Neuronal stem cell (in vitro differentiated cells): ENCODE measurements around the gene RCOR3.

ENCODE experiments used
- DNase-seq: peaks from one replicate; pipeline ENCODE4 v3.0.0-alpha.2; 2013; ENCODE audit warnings: low spot score
- H2AFZ ChIP-seq: one replicate; pipeline ENCODE4 v1.6.1; 2013; ENCODE audit warnings: mild to moderate bottlenecking, low read length, inconsistent platforms
- H2AK5ac ChIP-seq: 2 replicates; pipeline ENCODE4 v1.6.1; 2013; ENCODE audit warnings: low read depth, mild to moderate bottlenecking, inconsistent platforms, low read length, moderate library complexity, mixed read lengths
- H2BK120ac ChIP-seq: 2 replicates; pipeline ENCODE4 v1.6.1; 2013; ENCODE audit warnings: low read depth, mild to moderate bottlenecking, inconsistent platforms, low read length, moderate library complexity, mixed read lengths
- H2BK12ac ChIP-seq: one replicate; pipeline ENCODE4 v1.6.1; 2013; ENCODE audit warnings: low read length, inconsistent platforms
- H2BK15ac ChIP-seq: 2 replicates; pipeline ENCODE4 v1.6.1; 2013; ENCODE audit warnings: mild to moderate bottlenecking, low read length, inconsistent platforms, mixed read lengths
- H2BK5ac ChIP-seq: one replicate; pipeline ENCODE4 v1.6.1; 2013; ENCODE audit warnings: inconsistent platforms, mild to moderate bottlenecking, low read length, moderate library complexity
- H3K14ac ChIP-seq: one replicate; pipeline ENCODE4 v1.6.1; 2013; ENCODE audit warnings: low read length, inconsistent platforms
- H3K18ac ChIP-seq: 2 replicates; pipeline ENCODE4 v1.6.1; 2013; ENCODE audit warnings: low read length, inconsistent platforms
- H3K23ac ChIP-seq: 2 replicates; pipeline ENCODE4 v1.6.1; 2013; ENCODE audit warnings: low read depth, mild to moderate bottlenecking, mixed read lengths, low read length, inconsistent platforms; ENCODE audit not compliant: poor library complexity
- H3K27ac ChIP-seq: replicated peaks from 3 replicates; pipeline ENCODE4 v1.5.1; 2013; ENCODE audit warnings: low read length, inconsistent platforms
- H3K27me3 ChIP-seq, 3 experiments: 2 replicates each; pipeline ENCODE4 v1.6.1; 2013; ENCODE audit warnings: low read length in 3 of 3, mild to moderate bottlenecking in 2 of 3, inconsistent platforms in 1 of 3, low read depth in 1 of 3, mixed read lengths in 1 of 3, moderate library complexity in 1 of 3; ENCODE audit not compliant: control insufficient read depth in 3 of 3, insufficient read depth in 3 of 3
- H3K36me3 ChIP-seq, 2 donors: replicated peaks in 1 of 2; 2 replicates each; pipeline ENCODE4 v1.6.1; 2013; ENCODE audit warnings: low read length in 2 of 2; ENCODE audit not compliant: control insufficient read depth in 2 of 2, insufficient read depth in 2 of 2
- H3K4ac ChIP-seq: 2 replicates; pipeline ENCODE4 v1.6.1; 2013; ENCODE audit warnings: inconsistent platforms, mild to moderate bottlenecking, low read length, moderate library complexity
- H3K4me1 ChIP-seq, 2 donors: 1 replicate in 1 of 2; 2 replicates in 1 of 2; pipeline ENCODE4 v1.6.1; 2013; ENCODE audit warnings: low read length in 2 of 2, low read depth in 1 of 2; ENCODE audit not compliant: control insufficient read depth in 2 of 2, insufficient read depth in 1 of 2
- H3K4me2 ChIP-seq: one replicate; pipeline ENCODE4 v1.6.1; 2013; ENCODE audit warnings: mild to moderate bottlenecking, low read length, inconsistent platforms; ENCODE audit not compliant: insufficient read depth, poor library complexity, severe bottlenecking
- H3K4me3 ChIP-seq, 2 donors: 2 replicates each; pipeline ENCODE4 v1.5.1; 2013; ENCODE audit warnings: low read length in 2 of 2, mild to moderate bottlenecking in 2 of 2, inconsistent platforms in 1 of 2, moderate library complexity in 1 of 2
- H3K79me1 ChIP-seq: one replicate; pipeline ENCODE4 v1.6.1; 2013; ENCODE audit warnings: low read depth, mild to moderate bottlenecking, inconsistent platforms, low read length, moderate library complexity
- H3K9ac ChIP-seq: one replicate; pipeline ENCODE4 v1.6.1; 2013; ENCODE audit warnings: mild to moderate bottlenecking, low read depth, low read length, inconsistent platforms; ENCODE audit not compliant: poor library complexity
- H3K9me3 ChIP-seq, 2 donors: replicated peaks in 1 of 2; 2 replicates each; pipeline versions ENCODE3 to v1.6.1; 2013; ENCODE audit warnings: low read length in 2 of 2, mild to moderate bottlenecking in 2 of 2, inconsistent platforms in 1 of 2, low read depth in 1 of 2, mixed read lengths in 1 of 2, moderate library complexity in 1 of 2; ENCODE audit not compliant: control insufficient read depth in 2 of 2, insufficient read depth in 1 of 2
- H4K8ac ChIP-seq: one replicate; pipeline ENCODE4 v1.6.1; 2013; ENCODE audit warnings: low read depth, mild to moderate bottlenecking, inconsistent platforms, low read length, moderate library complexity
- H4K91ac ChIP-seq: one replicate; pipeline ENCODE4 v1.6.1; 2013; ENCODE audit warnings: low read length, low read depth, mild to moderate bottlenecking, inconsistent platforms; ENCODE audit not compliant: poor library complexity
- WGBS, 2 donors: extraction: QIAGEN DNeasy Blood & Tissue Kit; methylation state at CpG; one replicate each; pipeline ENCODE4 v1.1.7; 2013; ENCODE audit warnings: missing lambda C conversion rate in 2 of 2, mixed read lengths in 1 of 2; ENCODE audit not compliant: insufficient read length in 2 of 2, insufficient replicate concordance in 1 of 2; ENCODE audit errors: extremely low coverage in 2 of 2; 5-methylcytosine and 5-hydroxymethylcytosine counted together

Gene RCOR3

GRCh38 chr1:211335522-211336157 is 76.5 kb downstream of the RCOR3 start:
- DNase-seq = no peak
- no peaks in the 10 kb centered on the region for H3K27me3 ChIP-seq
- H3K36me3 ChIP-seq = no peaks in the 10 kb centered on the region
- H2BK15ac ChIP-seq = no peak overlapping the region
- H2BK5ac ChIP-seq = no peak overlapping the region
- no CpG with 5 or more reads among the region's 3 CpGs for WGBS, 2 donors
- no peak overlapping the region for H3K18ac ChIP-seq
- H2BK120ac ChIP-seq = no peak overlapping the region
- peaks cover 0 to 5% of the 10 kb centered on the region in 2 donors for H3K4me1 ChIP-seq
- no peak overlapping the region for H4K8ac ChIP-seq
- no peak overlapping the region for H3K4ac ChIP-seq
- no peak overlapping the region for H4K91ac ChIP-seq
- no peak overlapping the region for H3K27ac ChIP-seq
- no peak overlapping the region for H2AFZ ChIP-seq
- H3K23ac ChIP-seq = no peak overlapping the region
- H2BK12ac ChIP-seq = no peak overlapping the region
- no peak overlapping the region for H3K4me2 ChIP-seq
- H3K9ac ChIP-seq = no peak overlapping the region
- H3K14ac ChIP-seq = no peak overlapping the region
- H3K4me3 ChIP-seq = no peak overlapping the region
- H2AK5ac ChIP-seq = no peak overlapping the region
- no peaks in the 10 kb centered on the region for H3K9me3 ChIP-seq
- peaks cover 4% of the 10 kb centered on the region for H3K79me1 ChIP-seq

DNA sequence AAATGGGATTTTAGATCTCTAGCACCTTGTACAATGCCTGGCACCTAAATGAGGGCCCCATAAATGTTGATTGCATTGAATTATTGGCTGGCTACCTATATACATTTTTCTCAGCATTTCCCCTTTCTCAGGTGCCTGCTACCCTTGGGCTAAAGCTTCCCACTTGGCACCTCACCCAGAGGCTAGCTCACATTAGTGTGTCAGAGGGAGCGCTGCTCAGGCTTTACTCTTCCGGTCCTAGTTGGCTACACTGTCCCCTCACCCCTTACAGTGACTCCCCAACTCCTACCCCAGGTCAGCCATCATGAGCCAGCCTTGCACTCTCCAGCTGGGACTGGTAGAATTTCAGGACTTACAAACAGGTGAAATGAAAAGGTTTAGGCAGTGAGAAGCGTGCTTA is 77.0 kb downstream of the RCOR3 start:
- Histone ChIP-seq H3K4me1 (peaks cover 0 to 5% of the 10 kb centered on the region in 2 donors), H2BK5ac (no peak overlapping the region), H3K27ac (no peak overlapping the region), H3K9ac (no peak overlapping the region), H3K79me1 (peaks cover 8% of the 10 kb centered on the region), H3K27me3 (no peaks in the 10 kb centered on the region), H2AFZ (no peak overlapping the region), H2BK12ac (no peak overlapping the region), H3K14ac (no peak overlapping the region), H3K23ac (no peak overlapping the region), H3K18ac (no peak overlapping the region), H2BK15ac (no peak overlapping the region), H3K4me2 (no peak overlapping the region), H3K36me3 (no peaks in the 10 kb centered on the region), H4K91ac (no peak overlapping the region), H2AK5ac (no peak overlapping the region), H4K8ac (no peak overlapping the region), H2BK120ac (no peak overlapping the region), H3K4me3 (no peak overlapping the region), H3K9me3 (no peaks in the 10 kb centered on the region), H3K4ac (no peak overlapping the region)
- WGBS, 2 donors = no CpG with 5 or more reads among the region's 3 CpGs
- no peak for DNase-seq

DNA sequence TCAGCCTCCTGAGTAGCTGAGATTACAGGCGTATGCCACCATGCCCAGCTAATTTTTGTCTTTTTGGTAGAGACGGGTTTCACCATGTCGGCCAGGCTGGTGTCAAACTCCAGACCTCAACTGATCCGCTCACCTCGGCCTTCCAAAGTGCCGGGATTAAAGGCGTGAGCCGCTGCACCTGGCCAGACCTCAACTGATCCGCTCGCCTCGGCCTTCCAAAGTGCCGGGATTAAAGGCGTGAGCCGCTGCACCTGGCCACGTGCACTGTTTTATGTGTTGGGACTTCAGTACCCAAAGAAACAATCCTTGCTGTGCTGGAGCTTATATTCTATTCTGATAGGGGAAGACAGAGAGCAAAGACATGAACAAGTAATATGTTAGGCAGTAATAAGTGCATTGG is 77.6 kb downstream of the RCOR3 start:
- Histone ChIP-seq H2BK12ac (no peak overlapping the region), H3K4me1 (peaks cover 0 to 5% of the 10 kb centered on the region in 2 donors), H3K14ac (no peak overlapping the region), H3K18ac (no peak overlapping the region), H4K8ac (no peak overlapping the region), H2AK5ac (no peak overlapping the region), H3K4me3 (no peak overlapping the region), H3K9me3 (no peaks in the 10 kb centered on the region), H3K27ac (no peak overlapping the region), H3K4ac (no peak overlapping the region), H2BK15ac (no peak overlapping the region), H2AFZ (no peak overlapping the region), H4K91ac (no peak overlapping the region), H3K36me3 (no peaks in the 10 kb centered on the region), H3K79me1 (peaks cover 8% of the 10 kb centered on the region), H3K27me3 (no peaks in the 10 kb centered on the region), H2BK120ac (no peak overlapping the region), H2BK5ac (no peak overlapping the region), H3K4me2 (no peak overlapping the region), H3K23ac (no peak overlapping the region), H3K9ac (no peak overlapping the region)
- no CpG with 5 or more reads among the region's 15 CpGs for WGBS, 2 donors
- DNase-seq = no peak

- no peaks in the 10 kb centered on the region for H3K9me3 ChIP-seq
- no peak overlapping the region for H2AK5ac ChIP-seq
- H3K9ac ChIP-seq = no peak overlapping the region
- peaks cover 8% of the 10 kb centered on the region for H3K79me1 ChIP-seq
- no peak overlapping the region for H3K4me3 ChIP-seq
- no peak overlapping the region for H3K14ac ChIP-seq
- H2AFZ ChIP-seq = no peak overlapping the region
- no peak overlapping the region for H3K4ac ChIP-seq
- H2BK15ac ChIP-seq = no peak overlapping the region
- H3K36me3 ChIP-seq = no peaks in the 10 kb centered on the region
- peaks cover 0 to 5% of the 10 kb centered on the region in 2 donors for H3K4me1 ChIP-seq
- no peak overlapping the region for H2BK12ac ChIP-seq
- H2BK5ac ChIP-seq = no peak overlapping the region
- no peaks in the 10 kb centered on the region for H3K27me3 ChIP-seq
- no peak overlapping the region for H3K27ac ChIP-seq
- H2BK120ac ChIP-seq = no peak overlapping the region
- H4K91ac ChIP-seq = no peak overlapping the region
- no peak for DNase-seq
- no peak overlapping the region for H3K23ac ChIP-seq
- H4K8ac ChIP-seq = no peak overlapping the region
- WGBS, 2 donors = no CpG with 5 or more reads among the region's 7 CpGs
- no peak overlapping the region for H3K18ac ChIP-seq
- no peak overlapping the region for H3K4me2 ChIP-seq
These were observed 78.5 kb downstream of the RCOR3 start for GRCh38 chr1:211337430-211338223.
